Prostate gland (tissue), 2 donors: Measurements from ENCODE around the gene TSPAN18.

Source experiments
- CTCF ChIP-seq, 4 experiments: fragments of 200-600 bp in 2 of 4; fragments of 450-650 bp in 2 of 4; sonication (generic) in 2 of 4; IDR thresholded peaks; 1 replicate in 3 of 4; 2 replicates in 1 of 4; pipeline ENCODE4 v1.5.1; 2016 to 2019; ENCODE audit warnings: antibody characterized with exemption in 4 of 4, mild to moderate bottlenecking in 2 of 4, moderate library complexity in 2 of 4
- POLR2A ChIP-seq: fragments of 450-650 bp; IDR thresholded peaks from one replicate; pipeline ENCODE4 v1.6.1; 2016; ENCODE audit warnings: antibody characterized with exemption, mild to moderate bottlenecking
- POLR2AphosphoS5 ChIP-seq: sonication (generic); formaldehyde crosslinking; IDR thresholded peaks from one replicate; pipeline ENCODE4 v1.6.1; 2017; ENCODE audit warnings: antibody characterized with exemption

DNA sequence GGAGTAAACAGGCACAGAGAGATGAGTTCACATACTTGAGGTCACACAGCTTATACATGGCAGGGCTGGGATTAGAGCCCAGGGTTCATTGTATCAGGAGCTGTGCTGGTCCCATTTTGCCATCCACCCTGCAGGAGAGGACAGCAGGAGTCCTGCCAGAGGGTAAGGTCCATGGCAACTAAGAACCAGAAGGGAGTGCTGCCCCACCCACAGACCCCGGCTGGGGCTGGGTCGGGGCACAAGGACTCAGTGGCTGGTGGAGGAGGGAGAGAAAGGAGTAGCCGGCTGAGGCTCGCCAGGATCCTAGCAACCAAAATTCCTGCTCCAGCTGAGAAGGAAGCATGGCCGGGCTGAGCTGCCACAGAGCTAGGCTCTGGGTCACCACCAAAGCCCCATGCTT lies 249.8 kb downstream of the TSPAN18 start:
- no peak for TF ChIP-seq POLR2AphosphoS5
- TF ChIP-seq CTCF (IDR thresholded peaks at IDR 0.05): no peak
- no peak for TF ChIP-seq POLR2A
